K562 (cell line): ENCODE results near the gene SPG21. TPM values are rescaled to one million over a fixed set of nuclear protein-coding genes. Genes with fewer than 3 reads are reported as not detected.

ENCODE experiments used
- ATAC-seq: fragments of 200-7000 bp; cut with Tn5 transposase; 3 replicates; pipeline ENCODE4 v1.9.1; 2020; ENCODE audit warnings: moderate library complexity
- BruUV-seq: library from RNA; stranded (reverse); fragments of 400-500 nt; replicated peaks from 2 replicates; lab custom pipeline; 2021; lab: Mats Ljungman, UMichigan
- CTCF ChIA-PET: fragments of 300-600 bp; formaldehyde crosslinking; extraction: SDS; loops from one replicate; lab custom pipeline; 2021; ENCODE audit warnings: low intra/inter-chr PET ratio; lab: Yijun Ruan, JAX
- POLR2A ChIA-PET: fragments of 300-600, 350-650 bp; sonication (Branson Sonifier 250); formaldehyde crosslinking; extraction: SDS; loops from one replicate; lab custom pipeline; 2021; ENCODE audit warnings: antibody characterized with exemption, inconsistent platforms; lab: Yijun Ruan, JAX
- DNase-seq, 4 experiments: peaks; one replicate each; pipeline versions ENCODE4 v3.0.0 to v3.0.0-alpha.2; 2011 to 2018; ENCODE audit warnings: low spot score in 3 of 4, mixed read lengths in 3 of 4; ENCODE audit errors: extremely low read depth in 1 of 4
- FAIRE-seq: peaks from 2 replicates; lab custom pipeline; 2011; peaks lifted over from hg19 to GRCh38; lab: Jason Lieb, UNC
- H2AFZ ChIP-seq: 2 replicates; pipeline ENCODE4 v1.6.0; 2011; ENCODE audit warnings: low read depth, low read length, control low read depth, inconsistent platforms
- H3K27ac ChIP-seq: fragments of 200-600 bp; 3 replicates; pipeline ENCODE4 v1.8.0; 2011; ENCODE audit warnings: low read depth, mild to moderate bottlenecking, control low read depth, inconsistent platforms, low read length, moderate library complexity, mixed read lengths; ENCODE audit errors: extremely low read depth
- H3K27me3 ChIP-seq, 2 experiments: fragments of 300-600 bp in 1 of 2; 2 replicates in 1 of 2; 3 replicates in 1 of 2; pipeline versions ENCODE4 v1.6.0 to v1.8.0; 2011; ENCODE audit warnings: inconsistent platforms in 2 of 2, low read length in 2 of 2, mild to moderate bottlenecking in 1 of 2, mixed read lengths in 1 of 2, moderate library complexity in 1 of 2; ENCODE audit not compliant: control insufficient read depth in 2 of 2, insufficient read depth in 2 of 2
- H3K36me3 ChIP-seq: fragments of 300-600 bp; 3 replicates; pipeline ENCODE4 v1.8.0; 2011; ENCODE audit warnings: mild to moderate bottlenecking, low read length, inconsistent platforms; ENCODE audit not compliant: control insufficient read depth, insufficient read depth
- H3K4me1 ChIP-seq, 2 experiments: fragments of 200-600 bp in 1 of 2; replicated peaks in 1 of 2; 2 replicates in 1 of 2; 3 replicates in 1 of 2; pipeline versions ENCODE4 v1.5.1 to v1.8.0; 2011; ENCODE audit warnings: inconsistent platforms in 2 of 2, low read length in 2 of 2, mild to moderate bottlenecking in 1 of 2, mixed read lengths in 1 of 2, moderate library complexity in 1 of 2; ENCODE audit not compliant: control insufficient read depth in 2 of 2, insufficient read depth in 2 of 2
- H3K4me2 ChIP-seq: 2 replicates; pipeline ENCODE4 v1.6.1; 2011; ENCODE audit warnings: low read length, control low read depth, inconsistent platforms, mixed read lengths; ENCODE audit not compliant: insufficient read depth
- H3K4me3 ChIP-seq: fragments of 200-600 bp; sonication (generic), shearing (Covaris generic); 2 replicates; pipeline ENCODE4 v1.5.1; 2016; ENCODE audit warnings: control low read depth, inconsistent platforms
- H3K79me2 ChIP-seq: fragments of 200-600 bp; 3 replicates; pipeline ENCODE4 v1.8.0; 2011; ENCODE audit warnings: low read length, inconsistent platforms; ENCODE audit not compliant: control insufficient read depth, insufficient read depth
- H3K9ac ChIP-seq, 2 experiments: 2 replicates each; pipeline versions ENCODE4 v1.6.0 to v1.6.1; 2011; ENCODE audit warnings: low read depth in 2 of 2, low read length in 2 of 2, control low read depth in 1 of 2, inconsistent platforms in 1 of 2, mild to moderate bottlenecking in 1 of 2, mixed read lengths in 1 of 2; ENCODE audit not compliant: insufficient read depth in 1 of 2
- H3K9me1 ChIP-seq: one replicate; pipeline ENCODE4 v1.6.0; 2011; ENCODE audit warnings: inconsistent platforms, mild to moderate bottlenecking, low read length, moderate library complexity; ENCODE audit not compliant: control insufficient read depth, insufficient read depth
- H3K9me3 ChIP-seq: replicated peaks from 2 replicates; pipeline ENCODE4 v1.5.1; 2011; ENCODE audit warnings: low read depth, low read length, inconsistent platforms; ENCODE audit not compliant: control insufficient read depth, insufficient read depth
- H4K20me1 ChIP-seq: replicated peaks from 2 replicates; pipeline ENCODE4 v1.6.1; 2011; ENCODE audit warnings: low read length, inconsistent platforms, mixed read lengths; ENCODE audit not compliant: control insufficient read depth, insufficient read depth
- CHAMP1 ChIP-seq: fragments of 450-650 bp; IDR thresholded peaks from 2 replicates; pipeline ENCODE4 v1.6.1; 2016; ENCODE audit warnings: mild to moderate bottlenecking
- FOXK2 ChIP-seq, 2 experiments: fragments of 450-650 bp; IDR thresholded peaks in 1 of 2; conservative IDR thresholded peaks in 1 of 2; 2 replicates each; pipeline ENCODE4 v1.6.1; 2016; ENCODE audit warnings: low read depth in 2 of 2, mild to moderate bottlenecking in 1 of 2
- HSF4 ChIP-seq: fragments of 250-450 bp; sonication (Bioruptor Pico); IDR thresholded peaks from 2 replicates; pipeline ENCODE4 v2.1.2; 2022; ENCODE audit warnings: mild to moderate bottlenecking, moderate library complexity, borderline replicate concordance
- ID3 ChIP-seq, 2 experiments: fragments of 250-450 bp in 1 of 2; fragments of 450-650 bp in 1 of 2; sonication (Bioruptor Pico) in 1 of 2; IDR thresholded peaks; 2 replicates each; pipeline versions ENCODE4 v1.6.1 to v1.8.0; 2016 to 2021; ENCODE audit warnings: mild to moderate bottlenecking in 2 of 2, moderate library complexity in 2 of 2, missing compliant biosample characterization in 1 of 2, missing genetic modification characterization in 1 of 2
- NCOA4 ChIP-seq: fragments of 450-650 bp; IDR thresholded peaks from 2 replicates; pipeline ENCODE4 v1.6.1; 2018; ENCODE audit warnings: mild to moderate bottlenecking; ENCODE audit not compliant: partially characterized antibody
- POLR2A ChIP-seq: fragments of 450-650 bp; conservative IDR thresholded peaks from 2 replicates; pipeline ENCODE4 v1.6.1; 2016
- RUNX1 ChIP-seq: sonication (generic); IDR thresholded peaks from 2 replicates; pipeline ENCODE4 v1.6.1; 2016; ENCODE audit warnings: antibody characterized with exemption, low read depth
- YBX1 ChIP-seq: fragments of 450-650 bp; IDR thresholded peaks from 2 replicates; pipeline ENCODE4 v1.7.1; 2016; ENCODE audit warnings: mild to moderate bottlenecking
- ZNF140 ChIP-seq: fragments of 250-450 bp; sonication (Bioruptor Pico); IDR thresholded peaks from 2 replicates; pipeline ENCODE4 v1.8.0; 2021; ENCODE audit warnings: moderate library complexity, mild to moderate bottlenecking, inconsistent platforms
- ZNF143 ChIP-seq: sonication (generic); formaldehyde crosslinking; IDR thresholded peaks from 2 replicates; pipeline ENCODE4 v1.9.0; 2022; ENCODE audit warnings: mild to moderate bottlenecking, missing genetic modification reagents
- ZNF75A ChIP-seq: fragments of 450-650 bp; formaldehyde crosslinking; IDR thresholded peaks from 2 replicates; pipeline ENCODE4 v1.4.0; 2020; ENCODE audit warnings: mild to moderate bottlenecking
- ZNF77 ChIP-seq: fragments of 250-450 bp; sonication (Bioruptor Pico); IDR thresholded peaks from 2 replicates; pipeline ENCODE4 v1.5.0; 2020
- WGBS: fragments of 100-300 bp; shearing (Covaris generic); methylation state at CpG from one replicate; pipeline ENCODE4 v1.1.6; 2016; ENCODE audit warnings: low coverage, mixed read lengths; ENCODE audit not compliant: insufficient coverage; ENCODE audit errors: missing lambda C conversion rate; 5-methylcytosine and 5-hydroxymethylcytosine counted together
- in situ Hi-C: fragments of 300-500 bp; cut with MboI; formaldehyde crosslinking; loops from 4 replicates; pipeline ENCODE4 v1.15.0; 2018; ENCODE audit warnings: inconsistent platforms, mixed read lengths
- intact Hi-C: fragments of 100-400 bp; cut with micrococcal nuclease; formaldehyde crosslinking; loops from 2 replicates; pipeline ENCODE4 v1.14.2; 2022
- polyA plus RNA-seq, 8 experiments: library from polyadenylated mRNA; depleted of rRNA in 4 of 8; stranded (reverse) in 5 of 8; unstranded in 3 of 8; fragments of >200 nt; fragmentation: Nextera tagmentation in 2 of 8; fragmentation: Illumina TruSeq in 1 of 8; extraction: Ambion mirVana in 2 of 8; extraction: Trizol in 1 of 8; gene quantifications; 2 replicates each; pipeline versions ENCODE4 v1.2.1 to v1.2.3, GENCODE V29; 2011 to 2014; ENCODE audit warnings: inconsistent platforms in 1 of 8, missing spikeins in 1 of 8
- total RNA-seq, 7 experiments: library from RNA; depleted of rRNA in 6 of 7; stranded (reverse); fragments of >200 nt in 6 of 7; fragmentation: Illumina TruSeq in 2 of 7; extraction: Trizol in 2 of 7; gene quantifications; 2 replicates each; pipeline versions ENCODE4 v1.2.1 to v1.2.3, GENCODE V29; 2011 to 2021; ENCODE audit warnings: low replicate concordance in 1 of 7

Gene SPG21
- total and polyA plus RNA-seq, 9 of the 15 experiments (the other 6 are each of a cell fraction or from before 2014, with no cell fraction given) = 22.8 to 98.8 (median 65.1) TPM

GRCh38 chr15:64991536-64992135 lies 1.9 kb upstream of the SPG21 start:
- CTCF ChIA-PET = no interaction called here
- POLR2A ChIA-PET = interaction anchor here (1.5 kb wide), 1 partner anchor 12 kb away, joined by 3 read pairs; no protein-coding TSS in a partner anchor
- Histone ChIP-seq H3K4me2 (no peak overlapping the region), H3K36me3 (peaks cover 10% of the 10 kb centered on the region; the same call in 1 of the 3 replicates), H3K27me3 (no peaks in the 10 kb centered on the region), H3K9ac (no peak overlapping the region), H3K9me1 (no peaks in the 10 kb centered on the region), H3K79me2 (peaks cover 23% of the 10 kb centered on the region), H3K4me1 (peaks cover 5 to 14% of the 10 kb centered on the region in 2 experiments; a peak in 4 of 5 replicates), H2AFZ (peak overlapping the region; percentile 60), H3K27ac (no peak overlapping the region), H3K9me3 (no peaks in the 10 kb centered on the region), H4K20me1 (no peaks in the 10 kb centered on the region), H3K4me3 (no peak overlapping the region)
- WGBS = 56% methylated on average over 2 of the region's 2 CpGs
- no peak for FAIRE-seq
- no peak for ATAC-seq
- in situ Hi-C loops = no loop called here
- no peak for DNase-seq
- no peak for TF ChIP-seq NCOA4
- TF ChIP-seq RUNX1 = no peak
- TF ChIP-seq POLR2A = no peak
- no peak for TF ChIP-seq ZNF140 (CRISPR knock-in tag)
- TF ChIP-seq ZNF75A (CRISPR knock-in tag) = no peak
- TF ChIP-seq FOXK2 (conservative IDR thresholded peaks at IDR 0.05 in 1 of 2, IDR thresholded peaks at IDR 0.05 in 1 of 2; ENCODE audit: low read depth in 2 of 2) = no peak
- TF ChIP-seq HSF4 (CRISPR knock-in tag) = no peak
- no peak for TF ChIP-seq ID3 (CRISPR knock-in tag; IDR thresholded peaks at IDR 0.05)
- TF ChIP-seq ID3 (tag; IDR thresholded peaks at IDR 0.05) = no peak
- TF ChIP-seq ZNF77 (CRISPR knock-in tag) = no peak
- no peak for TF ChIP-seq CHAMP1
- no peak for TF ChIP-seq ZNF143 (CRISPR knock-in tag)
- no peak for TF ChIP-seq YBX1
- intact Hi-C loops = no loop called here
- BruUV-seq = no TSS peak
